Esophagus (tissue), 2 donors: ENCODE measurements around the gene MAGEB4. TPM values are rescaled to one million over a fixed set of nuclear protein-coding genes. Genes with fewer than 3 reads are reported as not detected.

Experiments
- H3K27ac ChIP-seq, 2 donors: one replicate each; pipeline ENCODE4 v1.5.1; 2013; ENCODE audit warnings: low read depth in 2 of 2, mild to moderate bottlenecking in 2 of 2, inconsistent platforms in 1 of 2, low read length in 1 of 2, moderate library complexity in 1 of 2
- H3K27me3 ChIP-seq, 2 donors: one replicate each; pipeline ENCODE4 v1.6.1; 2013; ENCODE audit warnings: low read length in 2 of 2, control low read depth in 1 of 2, mild to moderate bottlenecking in 1 of 2; ENCODE audit not compliant: insufficient read depth in 2 of 2, control insufficient read depth in 1 of 2
- H3K36me3 ChIP-seq, 2 donors: one replicate each; pipeline ENCODE4 v1.6.1; 2013; ENCODE audit warnings: low read length in 1 of 2; ENCODE audit not compliant: control insufficient read depth in 2 of 2, insufficient read depth in 2 of 2
- H3K4me1 ChIP-seq, 2 donors: one replicate each; pipeline ENCODE4 v1.6.1; 2013; ENCODE audit warnings: low read length in 1 of 2; ENCODE audit not compliant: control insufficient read depth in 2 of 2, insufficient read depth in 2 of 2
- H3K4me3 ChIP-seq, 2 donors: one replicate each; pipeline ENCODE4 v1.5.1; 2013; ENCODE audit warnings: low read length in 2 of 2, mild to moderate bottlenecking in 2 of 2, low read depth in 1 of 2, moderate library complexity in 1 of 2
- H3K9me3 ChIP-seq, 2 donors: one replicate each; pipeline ENCODE4 v1.6.1; 2013; ENCODE audit warnings: mild to moderate bottlenecking in 2 of 2, low read depth in 1 of 2, low read length in 1 of 2, moderate library complexity in 1 of 2; ENCODE audit not compliant: control insufficient read depth in 2 of 2, insufficient read depth in 1 of 2
- WGBS, 2 donors: extraction: QIAGEN DNeasy Blood & Tissue Kit; methylation state at CpG; one replicate each; pipeline ENCODE4 v1.1.7; 2013; 5-methylcytosine and 5-hydroxymethylcytosine counted together
- polyA plus RNA-seq, 2 donors: library from polyadenylated mRNA; stranded (reverse); fragments of 200-250 nt; gene quantifications; one replicate each; pipeline ENCODE4 v1.2.3, GENCODE V29; 2013
- donor health status: healthy with polysubstance abuse.
- donor health status: Bipolar disorder and iron deficiency.

Gene MAGEB4
- polyA plus RNA-seq, 2 donors, result not detected

- no peak overlapping the region for H3K27ac ChIP-seq
- H3K4me3 ChIP-seq, result no peak overlapping the region
- H3K36me3 ChIP-seq, result no peaks in the 10 kb centered on the region
- peaks cover 0 to 3% of the 10 kb centered on the region in 2 donors for H3K9me3 ChIP-seq
- 35 to 54% methylated on average over 1 of the region's 1 CpG for WGBS, 2 donors
- H3K4me1 ChIP-seq, result no peaks in the 10 kb centered on the region
- H3K27me3 ChIP-seq, result no peaks in the 10 kb centered on the region
These were observed 13.3 kb upstream of the MAGEB4 start for GRCh38 chrX:30228526-30228925.

- H3K9me3 ChIP-seq, result peaks cover 0 to 3% of the 10 kb centered on the region in 2 donors
- H3K27me3 ChIP-seq, result no peaks in the 10 kb centered on the region
- no peak within 1 kb of the TSS for H3K4me3 ChIP-seq
- H3K36me3 ChIP-seq, result no peaks in the 10 kb centered on the region
- WGBS, 2 donors, result 70 to 71% methylated on average over 4 of the region's 4 CpGs
- H3K27ac ChIP-seq, result no peak within 1 kb of the TSS
- no peaks in the 10 kb centered on the region for H3K4me1 ChIP-seq
These were observed 11.4 kb upstream of the MAGEB4 start, which contains the start of gene MAGEB3 for GRCh38 chrX:30230395-30230794. TSS of gene MAGEB3 (plus strand) at chrX:30230657. CDS start at chrX:30235925, 5,268 bp downstream.

- H3K36me3 ChIP-seq, result no peaks in the 10 kb centered on the region
- H3K4me3 ChIP-seq, result no peak within 1 kb of the TSS
- no peak within 1 kb of the TSS for H3K27ac ChIP-seq
- no peaks in the 10 kb centered on the region for H3K27me3 ChIP-seq
- H3K9me3 ChIP-seq, result peaks cover 0 to 3% of the 10 kb centered on the region in 2 donors
- WGBS, 2 donors, result 89 to 91% methylated on average over 37 to 38 of the region's 38 CpGs
- H3K4me1 ChIP-seq, result no peaks in the 10 kb centered on the region
These were observed 5.1 kb downstream of the MAGEB4 start, which contains the start of gene MAGEB1 for GRCh38 chrX:30246769-30247489. TSS of gene MAGEB1 (plus strand) at chrX:30247146. CDS start at chrX:30250494, 3,348 bp downstream.

- Histone ChIP-seq H3K27ac (no peak overlapping the region), H3K4me3 (no peak overlapping the region), H3K27me3 (no peaks in the 10 kb centered on the region), H3K36me3 (no peaks in the 10 kb centered on the region), H3K4me1 (no peaks in the 10 kb centered on the region), H3K9me3 (peaks cover 0 to 3% of the 10 kb centered on the region in 2 donors)
- WGBS, 2 donors, result 75 to 79% methylated on average over 4 of the region's 4 CpGs
These were observed 7.1 kb downstream of the MAGEB4 start for GRCh38 chrX:30248854-30249253.

GRCh38 chrX:30253257-30253656 lies 11.5 kb downstream of the MAGEB4 start:
- no peaks in the 10 kb centered on the region for H3K9me3 ChIP-seq
- H3K36me3 ChIP-seq, result no peaks in the 10 kb centered on the region
- no peaks in the 10 kb centered on the region for H3K4me1 ChIP-seq
- WGBS, 2 donors, result 76 to 96% methylated on average over 1 of the region's 1 CpG
- H3K27ac ChIP-seq, result no peak overlapping the region
- no peaks in the 10 kb centered on the region for H3K27me3 ChIP-seq
- no peak overlapping the region for H3K4me3 ChIP-seq

- H3K36me3 ChIP-seq, result no peaks in the 10 kb centered on the region
- no peaks in the 10 kb centered on the region for H3K4me1 ChIP-seq
- no peaks in the 10 kb centered on the region for H3K27me3 ChIP-seq
- no peak overlapping the region for H3K4me3 ChIP-seq
- no peaks in the 10 kb centered on the region for H3K9me3 ChIP-seq
- no peak overlapping the region for H3K27ac ChIP-seq
- WGBS, 2 donors, result 42 to 50% methylated on average over 2 of the region's 2 CpGs
These were observed 18.1 kb downstream of the MAGEB4 start for GRCh38 chrX:30259927-30260326.

- Histone ChIP-seq H3K27me3 (no peaks in the 10 kb centered on the region), H3K27ac (no peak overlapping the region), H3K36me3 (no peaks in the 10 kb centered on the region), H3K9me3 (no peaks in the 10 kb centered on the region), H3K4me1 (no peaks in the 10 kb centered on the region), H3K4me3 (no peak overlapping the region)
These were observed 19.2 kb downstream of the MAGEB4 start for GRCh38 chrX:30261012-30261411.

GRCh38 chrX:30262763-30263162 lies 21.0 kb downstream of the MAGEB4 start:
- Histone ChIP-seq H3K36me3 (no peaks in the 10 kb centered on the region), H3K4me3 (no peak overlapping the region), H3K9me3 (no peaks in the 10 kb centered on the region), H3K27me3 (no peaks in the 10 kb centered on the region), H3K4me1 (no peaks in the 10 kb centered on the region), H3K27ac (no peak overlapping the region)
- WGBS, 2 donors, result 80 to 86% methylated on average over 1 of the region's 1 CpG

GRCh38 chrX:30270639-30271038 lies 28.8 kb downstream of the MAGEB4 start:
- Histone ChIP-seq H3K4me1 (no peaks in the 10 kb centered on the region), H3K4me3 (no peak overlapping the region), H3K27me3 (no peaks in the 10 kb centered on the region), H3K9me3 (no peaks in the 10 kb centered on the region), H3K36me3 (no peaks in the 10 kb centered on the region), H3K27ac (no peak overlapping the region)
- WGBS, 2 donors, result 66 to 82% methylated on average over 3 of the region's 3 CpGs

- no peak overlapping the region for H3K4me3 ChIP-seq
- no peaks in the 10 kb centered on the region for H3K27me3 ChIP-seq
- no peaks in the 10 kb centered on the region for H3K36me3 ChIP-seq
- H3K4me1 ChIP-seq, result no peaks in the 10 kb centered on the region
- H3K27ac ChIP-seq, result no peak overlapping the region
- 9 to 19% methylated on average over 1 of the region's 1 CpG for WGBS, 2 donors
- H3K9me3 ChIP-seq, result no peaks in the 10 kb centered on the region
These were observed 33.7 kb downstream of the MAGEB4 start for GRCh38 chrX:30275498-30275897.
